ENCODE measurements around the gene GDF10. TPM values are rescaled to one million over a fixed set of nuclear protein-coding genes. Genes with fewer than 3 reads are reported as not detected.
A peak's percentile ranks its signal among the peaks of the same experiment; 100 is the strongest.

The GDF10 gene, protein sequence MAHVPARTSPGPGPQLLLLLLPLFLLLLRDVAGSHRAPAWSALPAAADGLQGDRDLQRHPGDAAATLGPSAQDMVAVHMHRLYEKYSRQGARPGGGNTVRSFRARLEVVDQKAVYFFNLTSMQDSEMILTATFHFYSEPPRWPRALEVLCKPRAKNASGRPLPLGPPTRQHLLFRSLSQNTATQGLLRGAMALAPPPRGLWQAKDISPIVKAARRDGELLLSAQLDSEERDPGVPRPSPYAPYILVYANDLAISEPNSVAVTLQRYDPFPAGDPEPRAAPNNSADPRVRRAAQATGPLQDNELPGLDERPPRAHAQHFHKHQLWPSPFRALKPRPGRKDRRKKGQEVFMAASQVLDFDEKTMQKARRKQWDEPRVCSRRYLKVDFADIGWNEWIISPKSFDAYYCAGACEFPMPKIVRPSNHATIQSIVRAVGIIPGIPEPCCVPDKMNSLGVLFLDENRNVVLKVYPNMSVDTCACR
- total RNA-seq (2021): 0.09 to 0.24 TPM (median 0.18 TPM) in 3 replicates
- Bru-seq, nascent RNA: percentile 6 among the genes with signal in this experiment
- long read RNA-seq, experiment 1, partial matches to known transcripts: 0 of 2 reads
- long read RNA-seq, experiment 1, other reads (novel, unspliced or antisense): 0 of 2 reads
- long read RNA-seq, experiment 2: 0 reads
- long read RNA-seq, experiment 3: 0 reads

DNA sequence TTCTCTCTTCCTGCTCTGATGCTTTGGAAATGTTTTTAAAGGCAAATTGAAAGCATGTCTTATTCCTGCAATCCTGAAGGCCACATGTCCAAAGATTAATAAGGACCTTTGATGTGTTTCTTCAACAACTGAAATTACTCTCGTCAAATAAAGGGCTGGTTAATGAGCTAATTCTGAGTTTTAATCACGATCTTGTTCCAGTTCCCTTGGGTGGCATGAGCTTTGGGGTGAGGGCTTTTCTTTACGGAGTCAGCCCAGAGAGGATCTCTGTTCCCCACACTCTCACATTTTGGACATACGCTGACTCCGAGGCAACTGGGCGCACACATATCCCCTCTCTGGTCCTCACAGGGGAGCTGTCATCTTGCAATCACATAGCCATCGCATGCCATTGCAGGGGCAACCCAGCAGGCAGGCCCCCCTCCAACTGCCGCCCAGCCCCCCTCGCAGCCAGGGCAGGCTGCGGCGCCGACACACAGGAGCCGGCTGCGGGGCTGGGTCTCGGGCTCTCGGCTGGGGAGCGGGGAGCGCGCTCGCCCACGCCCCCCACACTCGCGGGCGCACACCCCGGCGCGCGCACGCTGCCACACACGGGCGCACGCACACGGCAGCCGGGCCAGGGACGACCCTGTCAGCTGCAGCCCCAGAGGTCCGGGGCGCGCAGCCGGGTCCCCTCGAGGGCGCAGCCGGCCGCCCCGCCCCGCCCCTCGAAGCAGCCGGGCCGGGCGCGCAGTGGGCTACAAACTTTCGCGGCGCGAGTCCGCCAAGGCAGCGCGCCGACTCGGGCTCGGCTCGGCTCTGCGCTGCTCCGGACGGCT, at the start of gene GDF10:
Gene GDF10, plus strand, starts transcription at position 587 of the 818 bp plus-strand sequence. CDS start 455 bp downstream, outside the sequence.
- Mint-ChIP-seq H3K27ac (no peak within 1 kb of the TSS), H3K4me3 (peak within 1 kb of the TSS; percentile 77), H3K9me3 (no peaks in the 10 kb centered on the region), H3K27me3 (ENCODE audit: low read depth) (peaks cover 47% of the 10 kb centered on the region), H3K4me1 (peaks cover 19% of the 10 kb centered on the region), H3K36me3 (no peaks in the 10 kb centered on the region)
- DNase-seq (ENCODE audit: low spot score): peak; percentile 30
- ChIA-PET CTCF (interaction anchor here (1.3 to 3.0 kb wide), 6 partner anchors 9 to 275 kb away, joined by 3 to 14 read pairs (median 4); no protein-coding TSS in a partner anchor), POLR2A (no interaction called here)
- TF ChIP-seq FOXP1 (CRISPR knock-in tag; IDR thresholded peaks at IDR 0.05; ENCODE audit: borderline replicate concordance): peak; percentile 64; the same call in 1 of the 2 replicates
- TF ChIP-seq OVOL2 (CRISPR knock-in tag; IDR thresholded peaks at IDR 0.05; ENCODE audit: borderline replicate concordance): no peak
- no peak for TF ChIP-seq SMAD3 (CRISPR knock-in tag; IDR thresholded peaks at IDR 0.05; ENCODE audit: borderline replicate concordance)
- ATAC-seq: peak; percentile 64

DNA sequence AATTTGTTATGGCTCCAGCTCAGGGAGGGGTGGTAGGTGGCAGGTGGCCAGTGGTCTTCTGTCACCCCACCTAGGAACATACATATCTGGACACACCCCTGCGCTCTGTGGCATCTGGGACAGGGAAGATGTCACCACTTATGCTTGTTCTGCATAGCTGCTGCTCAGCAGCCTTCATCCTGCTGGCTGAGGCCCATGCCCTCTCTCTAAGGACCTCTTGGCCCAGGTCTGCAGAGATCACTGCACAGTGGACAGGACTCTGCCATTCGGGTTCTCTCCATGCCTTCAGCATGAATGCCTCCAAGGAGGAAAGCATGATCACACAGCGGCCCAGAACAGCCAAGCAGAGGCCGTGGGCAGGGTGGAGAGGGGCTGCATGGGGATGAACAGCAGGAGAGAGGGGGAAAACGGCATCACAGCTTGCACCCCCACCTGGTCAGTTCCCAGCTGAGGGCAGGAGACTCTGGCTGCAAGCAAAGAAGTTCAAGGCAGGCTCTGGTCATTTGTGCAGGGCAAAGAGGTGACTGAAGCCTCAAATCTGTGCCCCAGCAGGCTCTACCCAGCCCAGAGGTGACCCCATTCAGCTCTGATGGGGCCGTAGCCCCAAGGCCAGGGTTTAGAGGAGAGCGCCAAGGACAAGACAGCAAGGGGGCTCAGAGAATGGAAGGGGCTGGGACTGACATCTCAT, 47.8 kb upstream of the GDF10 start:
- DNase-seq (ENCODE audit: low spot score) (no peak), ATAC-seq (no peak)
- ChIA-PET CTCF (no interaction called here), POLR2A (no interaction called here)
- TF ChIP-seq GRHL2 (CRISPR knock-in tag; IDR thresholded peaks at IDR 0.05; ENCODE audit: insufficient replicate concordance, severe bottlenecking): no peak
- no peak for TF ChIP-seq ZBTB21 (CRISPR knock-in tag; IDR thresholded peaks at IDR 0.05; ENCODE audit: borderline replicate concordance)
- TF ChIP-seq, protein P1, sequence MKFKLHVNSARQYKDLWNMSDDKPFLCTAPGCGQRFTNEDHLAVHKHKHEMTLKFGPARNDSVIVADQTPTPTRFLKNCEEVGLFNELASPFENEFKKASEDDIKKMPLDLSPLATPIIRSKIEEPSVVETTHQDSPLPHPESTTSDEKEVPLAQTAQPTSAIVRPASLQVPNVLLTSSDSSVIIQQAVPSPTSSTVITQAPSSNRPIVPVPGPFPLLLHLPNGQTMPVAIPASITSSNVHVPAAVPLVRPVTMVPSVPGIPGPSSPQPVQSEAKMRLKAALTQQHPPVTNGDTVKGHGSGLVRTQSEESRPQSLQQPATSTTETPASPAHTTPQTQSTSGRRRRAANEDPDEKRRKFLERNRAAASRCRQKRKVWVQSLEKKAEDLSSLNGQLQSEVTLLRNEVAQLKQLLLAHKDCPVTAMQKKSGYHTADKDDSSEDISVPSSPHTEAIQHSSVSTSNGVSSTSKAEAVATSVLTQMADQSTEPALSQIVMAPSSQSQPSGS (CRISPR knock-in tag; IDR thresholded peaks at IDR 0.05; ENCODE audit: borderline replicate concordance, low read depth): no peak
- TF ChIP-seq, protein P2, sequence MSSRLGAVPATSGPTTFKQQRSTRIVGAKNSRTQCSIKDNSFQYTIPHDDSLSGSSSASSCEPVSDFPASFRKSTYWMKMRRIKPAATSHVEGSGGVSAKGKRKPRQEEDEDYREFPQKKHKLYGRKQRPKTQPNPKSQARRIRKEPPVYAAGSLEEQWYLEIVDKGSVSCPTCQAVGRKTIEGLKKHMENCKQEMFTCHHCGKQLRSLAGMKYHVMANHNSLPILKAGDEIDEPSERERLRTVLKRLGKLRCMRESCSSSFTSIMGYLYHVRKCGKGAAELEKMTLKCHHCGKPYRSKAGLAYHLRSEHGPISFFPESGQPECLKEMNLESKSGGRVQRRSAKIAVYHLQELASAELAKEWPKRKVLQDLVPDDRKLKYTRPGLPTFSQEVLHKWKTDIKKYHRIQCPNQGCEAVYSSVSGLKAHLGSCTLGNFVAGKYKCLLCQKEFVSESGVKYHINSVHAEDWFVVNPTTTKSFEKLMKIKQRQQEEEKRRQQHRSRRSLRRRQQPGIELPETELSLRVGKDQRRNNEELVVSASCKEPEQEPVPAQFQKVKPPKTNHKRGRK (CRISPR knock-in tag; IDR thresholded peaks at IDR 0.05; ENCODE audit: borderline replicate concordance): no peak
- TF ChIP-seq PRRX2 (CRISPR knock-in tag; IDR thresholded peaks at IDR 0.05): no peak
- no peaks in the 10 kb centered on the region for H3K36me3 Mint-ChIP-seq
- no peaks in the 10 kb centered on the region for H3K27me3 Mint-ChIP-seq (ENCODE audit: low read depth)
- H3K4me1 Mint-ChIP-seq: no peaks in the 10 kb centered on the region
- no peak overlapping the region for H3K27ac Mint-ChIP-seq
- no peak overlapping the region for H3K4me3 Mint-ChIP-seq
- H3K9me3 Mint-ChIP-seq: peaks cover 10% of the 10 kb centered on the region

DNA sequence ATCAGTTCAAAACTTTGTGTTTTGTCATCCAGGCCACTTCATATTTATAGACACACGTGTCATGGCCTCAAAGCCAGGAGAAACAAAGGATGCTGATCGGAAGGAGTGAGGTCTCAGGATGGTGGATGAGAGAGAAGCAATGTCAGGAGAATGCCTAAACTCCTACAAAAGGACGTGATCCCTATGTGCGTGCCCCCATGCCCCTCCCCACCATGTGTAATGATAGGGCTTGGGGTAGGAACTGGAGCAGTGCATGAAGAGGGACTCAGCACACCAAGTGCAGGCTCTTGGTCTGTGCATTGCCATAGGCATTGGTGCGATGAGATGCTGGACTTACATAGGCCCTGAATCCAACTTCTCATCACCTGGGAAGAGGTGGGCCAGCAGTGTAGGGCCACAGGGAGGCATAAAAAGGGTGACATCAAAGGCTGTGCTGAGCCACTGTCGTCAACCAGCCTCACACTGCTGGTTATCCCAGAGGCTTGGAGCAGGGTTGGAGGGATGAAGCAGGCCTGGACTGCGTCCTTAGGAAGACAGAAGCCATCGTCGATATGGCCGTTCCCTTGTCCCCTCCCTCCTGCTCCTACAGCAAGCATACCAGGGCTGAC, 46.9 kb upstream of the GDF10 start:
- Mint-ChIP-seq H3K27me3 (ENCODE audit: low read depth) (no peaks in the 10 kb centered on the region), H3K27ac (no peak overlapping the region), H3K4me3 (no peak overlapping the region), H3K4me1 (no peaks in the 10 kb centered on the region), H3K9me3 (peaks cover 14% of the 10 kb centered on the region), H3K36me3 (no peaks in the 10 kb centered on the region)
- ATAC-seq (no peak), DNase-seq (ENCODE audit: low spot score) (no peak)
- POLR2A ChIA-PET: no interaction called here
- CTCF ChIA-PET: interaction anchor here (1.7 to 2.5 kb wide), 3 partner anchors 16 to 206 kb away, joined by 5 to 7 read pairs (median 5); no protein-coding TSS in a partner anchor
- TF ChIP-seq NFE2L1 (CRISPR knock-in tag; IDR thresholded peaks at IDR 0.05): no peak
- TF ChIP-seq RELA (CRISPR knock-in tag; IDR thresholded peaks at IDR 0.05; ENCODE audit: borderline replicate concordance): no peak
- TF ChIP-seq, protein P3, sequence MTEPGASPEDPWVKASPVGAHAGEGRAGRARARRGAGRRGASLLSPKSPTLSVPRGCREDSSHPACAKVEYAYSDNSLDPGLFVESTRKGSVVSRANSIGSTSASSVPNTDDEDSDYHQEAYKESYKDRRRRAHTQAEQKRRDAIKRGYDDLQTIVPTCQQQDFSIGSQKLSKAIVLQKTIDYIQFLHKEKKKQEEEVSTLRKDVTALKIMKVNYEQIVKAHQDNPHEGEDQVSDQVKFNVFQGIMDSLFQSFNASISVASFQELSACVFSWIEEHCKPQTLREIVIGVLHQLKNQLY (CRISPR knock-in tag; IDR thresholded peaks at IDR 0.05): no peak
- TF ChIP-seq, protein P4, sequence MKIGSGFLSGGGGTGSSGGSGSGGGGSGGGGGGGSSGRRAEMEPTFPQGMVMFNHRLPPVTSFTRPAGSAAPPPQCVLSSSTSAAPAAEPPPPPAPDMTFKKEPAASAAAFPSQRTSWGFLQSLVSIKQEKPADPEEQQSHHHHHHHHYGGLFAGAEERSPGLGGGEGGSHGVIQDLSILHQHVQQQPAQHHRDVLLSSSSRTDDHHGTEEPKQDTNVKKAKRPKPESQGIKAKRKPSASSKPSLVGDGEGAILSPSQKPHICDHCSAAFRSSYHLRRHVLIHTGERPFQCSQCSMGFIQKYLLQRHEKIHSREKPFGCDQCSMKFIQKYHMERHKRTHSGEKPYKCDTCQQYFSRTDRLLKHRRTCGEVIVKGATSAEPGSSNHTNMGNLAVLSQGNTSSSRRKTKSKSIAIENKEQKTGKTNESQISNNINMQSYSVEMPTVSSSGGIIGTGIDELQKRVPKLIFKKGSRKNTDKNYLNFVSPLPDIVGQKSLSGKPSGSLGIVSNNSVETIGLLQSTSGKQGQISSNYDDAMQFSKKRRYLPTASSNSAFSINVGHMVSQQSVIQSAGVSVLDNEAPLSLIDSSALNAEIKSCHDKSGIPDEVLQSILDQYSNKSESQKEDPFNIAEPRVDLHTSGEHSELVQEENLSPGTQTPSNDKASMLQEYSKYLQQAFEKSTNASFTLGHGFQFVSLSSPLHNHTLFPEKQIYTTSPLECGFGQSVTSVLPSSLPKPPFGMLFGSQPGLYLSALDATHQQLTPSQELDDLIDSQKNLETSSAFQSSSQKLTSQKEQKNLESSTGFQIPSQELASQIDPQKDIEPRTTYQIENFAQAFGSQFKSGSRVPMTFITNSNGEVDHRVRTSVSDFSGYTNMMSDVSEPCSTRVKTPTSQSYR (CRISPR knock-in tag; IDR thresholded peaks at IDR 0.05): no peak
- no peak for TF ChIP-seq MXD4 (CRISPR knock-in tag; IDR thresholded peaks at IDR 0.05; ENCODE audit: borderline replicate concordance)
- TF ChIP-seq, protein P5, sequence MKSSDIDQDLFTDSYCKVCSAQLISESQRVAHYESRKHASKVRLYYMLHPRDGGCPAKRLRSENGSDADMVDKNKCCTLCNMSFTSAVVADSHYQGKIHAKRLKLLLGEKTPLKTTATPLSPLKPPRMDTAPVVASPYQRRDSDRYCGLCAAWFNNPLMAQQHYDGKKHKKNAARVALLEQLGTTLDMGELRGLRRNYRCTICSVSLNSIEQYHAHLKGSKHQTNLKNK (CRISPR knock-in tag; IDR thresholded peaks at IDR 0.05): no peak
- no peak for TF ChIP-seq OVOL2 (CRISPR knock-in tag; IDR thresholded peaks at IDR 0.05; ENCODE audit: borderline replicate concordance)
- TF ChIP-seq, protein P6, sequence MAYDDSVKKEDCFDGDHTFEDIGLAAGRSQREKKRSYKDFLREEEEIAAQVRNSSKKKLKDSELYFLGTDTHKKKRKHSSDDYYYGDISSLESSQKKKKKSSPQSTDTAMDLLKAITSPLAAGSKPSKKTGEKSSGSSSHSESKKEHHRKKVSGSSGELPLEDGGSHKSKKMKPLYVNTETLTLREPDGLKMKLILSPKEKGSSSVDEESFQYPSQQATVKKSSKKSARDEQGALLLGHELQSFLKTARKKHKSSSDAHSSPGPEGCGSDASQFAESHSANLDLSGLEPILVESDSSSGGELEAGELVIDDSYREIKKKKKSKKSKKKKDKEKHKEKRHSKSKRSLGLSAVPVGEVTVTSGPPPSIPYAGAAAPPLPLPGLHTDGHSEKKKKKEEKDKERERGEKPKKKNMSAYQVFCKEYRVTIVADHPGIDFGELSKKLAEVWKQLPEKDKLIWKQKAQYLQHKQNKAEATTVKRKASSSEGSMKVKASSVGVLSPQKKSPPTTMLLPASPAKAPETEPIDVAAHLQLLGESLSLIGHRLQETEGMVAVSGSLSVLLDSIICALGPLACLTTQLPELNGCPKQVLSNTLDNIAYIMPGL (CRISPR knock-in tag; IDR thresholded peaks at IDR 0.05): no peak
- no peak for TF ChIP-seq NR3C1 (CRISPR knock-in tag; conservative IDR thresholded peaks at IDR 0.05; ENCODE audit: low read depth)

Data from WTC11 (cell line).